GM12878 (cell line): Measurements from ENCODE around the gene FNDC3B. TPM values are rescaled to one million over a fixed set of nuclear protein-coding genes. Genes with fewer than 3 reads are reported as not detected.

Experiments used
- ATAC-seq: fragments of 200-7000 bp; cut with Tn5 transposase; 3 replicates; pipeline ENCODE4 v1.9.1; 2020; ENCODE audit warnings: mild to moderate bottlenecking, moderate library complexity
- BruUV-seq: library from RNA; stranded (reverse); fragments of 400-500 nt; replicated peaks from 2 replicates; lab custom pipeline; 2021; lab: Mats Ljungman, UMichigan
- CTCF ChIA-PET: fragments of 300-600 bp; sonication (Branson Sonifier 250); formaldehyde crosslinking; extraction: SDS; loops from one replicate; lab custom pipeline; 2021; ENCODE audit warnings: inconsistent platforms; lab: Yijun Ruan, JAX
- POLR2A ChIA-PET: fragments of 350-600 bp; formaldehyde crosslinking; extraction: SDS; loops from one replicate; lab custom pipeline; 2021; ENCODE audit warnings: inconsistent platforms; lab: Charles Lee
- RAD21 ChIA-PET: fragments of 300-600 bp; sonication (Branson Sonifier 250); formaldehyde crosslinking; loops from one replicate; lab custom pipeline; 2023; ENCODE audit warnings: antibody characterized with exemption; ENCODE audit not compliant: unreplicated experiment; lab: Charles Lee
- SMC1A ChIA-PET: fragments of 300-600 bp; sonication (Branson Sonifier 250); formaldehyde crosslinking; loops from one replicate; lab custom pipeline; 2023; ENCODE audit not compliant: unreplicated experiment, uncharacterized antibody; lab: Charles Lee
- DNase-seq: peaks from one replicate; pipeline ENCODE4 v3.0.0-alpha.2; 2011; ENCODE audit warnings: low read depth, low spot score
- FAIRE-seq: peaks from 3 replicates; lab custom pipeline; 2011; peaks lifted over from hg19 to GRCh38; lab: Jason Lieb, UNC
- H2AFZ ChIP-seq: 2 replicates; pipeline ENCODE4 v1.6.0; 2011; ENCODE audit warnings: low read depth, low read length, control low read depth; ENCODE audit not compliant: control insufficient read depth
- H3K27ac ChIP-seq: 2 replicates; pipeline ENCODE4 v1.5.1; 2011; ENCODE audit warnings: control low read depth; ENCODE audit not compliant: control insufficient read depth, insufficient read depth
- H3K27me3 ChIP-seq, 2 experiments: replicated peaks in 1 of 2; 2 replicates each; pipeline versions ENCODE4 v1.6.0 to v1.6.1; 2011; ENCODE audit warnings: low read length in 1 of 2; ENCODE audit not compliant: control insufficient read depth in 2 of 2, insufficient read depth in 2 of 2
- H3K36me3 ChIP-seq, 2 experiments: 2 replicates each; pipeline ENCODE4 v1.5.1; 2011; ENCODE audit warnings: low read length in 1 of 2; ENCODE audit not compliant: control insufficient read depth in 2 of 2, insufficient read depth in 2 of 2
- H3K4me1 ChIP-seq: 2 replicates; pipeline ENCODE4 v1.6.1; 2011; ENCODE audit warnings: mild to moderate bottlenecking, low read length, moderate library complexity, mixed read lengths; ENCODE audit not compliant: control insufficient read depth, insufficient read depth
- H3K4me2 ChIP-seq: 2 replicates; pipeline ENCODE4 v1.6.0; 2011; ENCODE audit warnings: control low read depth; ENCODE audit not compliant: control insufficient read depth, insufficient read depth
- H3K4me3 ChIP-seq: fragments of 200-600 bp; sonication (generic); 2 replicates; pipeline ENCODE4 v1.5.1; 2016
- H3K79me2 ChIP-seq: 2 replicates; pipeline ENCODE4 v1.6.0; 2011; ENCODE audit warnings: low read length; ENCODE audit not compliant: control insufficient read depth, insufficient read depth
- H3K9ac ChIP-seq: 2 replicates; pipeline ENCODE4 v1.8.0; 2011; ENCODE audit warnings: low read length, control low read depth, mixed read lengths; ENCODE audit not compliant: control insufficient read depth, insufficient read depth
- H3K9me3 ChIP-seq: replicated peaks from 3 replicates; pipeline ENCODE4 v1.5.1; 2011; ENCODE audit warnings: mild to moderate bottlenecking, low read length; ENCODE audit not compliant: control insufficient read depth, insufficient read depth
- H4K20me1 ChIP-seq: 2 replicates; pipeline ENCODE4 v1.6.0; 2011; ENCODE audit not compliant: control insufficient read depth, insufficient read depth
- EED ChIP-seq: sonication (generic); IDR thresholded peaks from 2 replicates; pipeline ENCODE4 v1.6.1; 2016; ENCODE audit warnings: antibody characterized with exemption, low read depth
- EGR1 ChIP-seq, 2 experiments: IDR thresholded peaks; 1 replicate in 1 of 2; 2 replicates in 1 of 2; pipeline ENCODE4 v1.6.1; 2011 to 2012; ENCODE audit warnings: low read depth in 2 of 2, low read length in 2 of 2, borderline replicate concordance in 1 of 2, mild to moderate bottlenecking in 1 of 2, moderate library complexity in 1 of 2
- FOXK2 ChIP-seq: fragments of 450-650 bp; IDR thresholded peaks from 2 replicates; pipeline ENCODE4 v1.6.1; 2017; ENCODE audit warnings: mild to moderate bottlenecking, moderate library complexity
- GABPA ChIP-seq: IDR thresholded peaks from 2 replicates; pipeline ENCODE4 v1.6.1; 2014; ENCODE audit warnings: antibody characterized with exemption, low read depth, mild to moderate bottlenecking, inconsistent platforms
- HDAC2 ChIP-seq: fragments of 200-600 bp; sonication (generic); IDR thresholded peaks from 2 replicates; pipeline ENCODE4 v1.6.1; 2017
- NFXL1 ChIP-seq: fragments of 450-650 bp; IDR thresholded peaks from 2 replicates; pipeline ENCODE4 v1.6.1; 2017; ENCODE audit warnings: antibody characterized with exemption, mild to moderate bottlenecking, borderline replicate concordance
- SIN3A ChIP-seq: IDR thresholded peaks from 2 replicates; pipeline ENCODE4 v1.6.1; 2012; ENCODE audit warnings: low read depth, low read length, improper control_type of control experiment
- SP1 ChIP-seq: IDR thresholded peaks from one replicate; pipeline ENCODE4 v1.6.1; 2011; ENCODE audit warnings: low read depth, low read length
- SPI1 ChIP-seq: IDR thresholded peaks from 2 replicates; pipeline ENCODE4 v1.6.1; 2011; ENCODE audit warnings: low read depth, mild to moderate bottlenecking, low read length, moderate library complexity, borderline replicate concordance; ENCODE audit not compliant: insufficient read depth
- SREBF2 ChIP-seq: IDR thresholded peaks from 2 replicates; pipeline ENCODE4 v1.6.1; 2012; ENCODE audit warnings: mild to moderate bottlenecking, low read length
- TARDBP ChIP-seq: IDR thresholded peaks from 2 replicates; pipeline ENCODE4 v1.6.1; 2016; ENCODE audit warnings: borderline replicate concordance
- ZSCAN29 ChIP-seq: fragments of 450-650 bp; IDR thresholded peaks from 2 replicates; pipeline ENCODE4 v1.6.1; 2017; ENCODE audit warnings: mild to moderate bottlenecking, moderate library complexity
- WGBS: methylation state at CpG from one replicate; pipeline ENCODE4 v1.1.6; 2016; ENCODE audit warnings: low lambda C conversion rate; ENCODE audit not compliant: insufficient replicate concordance, insufficient coverage; ENCODE audit errors: missing lambda C conversion rate; 5-methylcytosine and 5-hydroxymethylcytosine counted together
- in situ Hi-C: fragments of 300-500 bp; cut with MboI; formaldehyde crosslinking; loops from 9 replicates; pipeline ENCODE4 v1.14.3; 2018; ENCODE audit warnings: mixed read lengths
- intact Hi-C: fragments of 100-400 bp; cut with micrococcal nuclease; formaldehyde crosslinking; loops from one replicate; pipeline ENCODE4 v1.14.2; 2022; ENCODE audit not compliant: unreplicated experiment
- polyA plus RNA-seq, 11 experiments: library from polyadenylated mRNA; depleted of rRNA in 4 of 11; unstranded in 6 of 11; stranded (reverse) in 5 of 11; fragments of >200 nt; fragmentation: Nextera tagmentation in 4 of 11; fragmentation: Illumina TruSeq in 1 of 11; extraction: Ambion mirVana in 4 of 11; extraction: Trizol in 1 of 11; gene quantifications; 1 replicate in 1 of 11; 2 replicates in 10 of 11; pipeline versions ENCODE4 v1.2.1 to v1.2.3, GENCODE V29; 2011 to 2016; ENCODE audit warnings: inconsistent platforms in 2 of 11, missing spikeins in 2 of 11, low read depth in 1 of 11
- total RNA-seq, 4 experiments: library from RNA; depleted of rRNA in 3 of 4; stranded (reverse); fragments of >200 nt in 3 of 4; fragmentation: Illumina TruSeq in 1 of 4; extraction: Trizol in 1 of 4; gene quantifications; 2 replicates each; pipeline versions ENCODE4 v1.2.1 to v1.2.3, GENCODE V29; 2013 to 2021
- TF ChIP-seq, protein P1 (sequence below): IDR thresholded peaks from 2 replicates; pipeline ENCODE4 v1.6.1; 2012; ENCODE audit warnings: mild to moderate bottlenecking, low read depth, low read length
- TF ChIP-seq, protein P2 (sequence below): fragments of 450-650 bp; IDR thresholded peaks from 2 replicates; pipeline ENCODE4 v1.6.1; 2016; ENCODE audit warnings: mild to moderate bottlenecking
- TF ChIP-seq, protein P3 (sequence below): IDR thresholded peaks from 2 replicates; pipeline ENCODE4 v1.6.1; 2011; ENCODE audit warnings: borderline replicate concordance, low read depth, mild to moderate bottlenecking, moderate library complexity, mixed read lengths, low read length; ENCODE audit not compliant: insufficient read depth; ENCODE audit errors: extremely low read length

Gene FNDC3B
- total and polyA plus RNA-seq, 10 of the 15 experiments (the other 5 are each of a cell fraction or from before 2014, with no cell fraction given), result 7.9 to 35.0 (median 18.5) TPM

DNA sequence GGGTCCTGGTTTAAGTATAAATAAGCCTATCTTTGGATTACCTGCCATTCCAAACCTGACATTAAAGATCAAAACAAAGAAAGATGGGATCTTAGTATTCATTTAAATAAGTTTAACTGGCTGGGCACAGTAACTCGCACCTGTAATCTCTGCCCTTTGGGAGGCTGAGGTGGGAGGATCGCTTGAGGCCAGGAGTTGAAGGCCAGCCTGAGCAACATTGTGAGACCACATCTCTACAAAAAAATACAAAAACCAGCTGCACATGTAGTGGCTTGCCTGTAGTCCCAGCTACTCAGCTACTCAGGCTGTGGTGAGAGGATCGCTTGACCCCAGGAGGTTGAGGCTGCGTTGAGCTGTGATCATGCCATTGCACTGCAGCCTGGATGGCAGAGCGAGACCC is 176.9 kb downstream of the FNDC3B start:
- H3K36me3 ChIP-seq, result no peaks in the 10 kb centered on the region; a peak in 1 of 4 replicates
- ATAC-seq, result no peak
- SMC1A ChIA-PET, result interaction anchor here (1.4 to 3.2 kb wide), 5 partner anchors 31 to 116 kb away, joined by 3 to 13 read pairs (median 6); no protein-coding TSS in a partner anchor
- no peaks in the 10 kb centered on the region for H3K27me3 ChIP-seq
- no peaks in the 10 kb centered on the region for H3K9me3 ChIP-seq
- no peak overlapping the region for H3K27ac ChIP-seq
- POLR2A ChIA-PET, result interaction anchor here (1.7 kb wide), 1 partner anchor 34 kb away, joined by 6 read pairs; no protein-coding TSS in a partner anchor
- no peaks in the 10 kb centered on the region for H4K20me1 ChIP-seq
- DNase-seq, result no peak
- H3K4me1 ChIP-seq, result peaks cover 39% of the 10 kb centered on the region
- no peak overlapping the region for H2AFZ ChIP-seq
- peaks cover 35% of the 10 kb centered on the region for H3K79me2 ChIP-seq
- no peak overlapping the region for H3K9ac ChIP-seq
- H3K4me3 ChIP-seq, result no peak overlapping the region
- no peak for TF ChIP-seq TARDBP
- TF ChIP-seq SREBF2, result no peak
- TF ChIP-seq, protein P1, sequence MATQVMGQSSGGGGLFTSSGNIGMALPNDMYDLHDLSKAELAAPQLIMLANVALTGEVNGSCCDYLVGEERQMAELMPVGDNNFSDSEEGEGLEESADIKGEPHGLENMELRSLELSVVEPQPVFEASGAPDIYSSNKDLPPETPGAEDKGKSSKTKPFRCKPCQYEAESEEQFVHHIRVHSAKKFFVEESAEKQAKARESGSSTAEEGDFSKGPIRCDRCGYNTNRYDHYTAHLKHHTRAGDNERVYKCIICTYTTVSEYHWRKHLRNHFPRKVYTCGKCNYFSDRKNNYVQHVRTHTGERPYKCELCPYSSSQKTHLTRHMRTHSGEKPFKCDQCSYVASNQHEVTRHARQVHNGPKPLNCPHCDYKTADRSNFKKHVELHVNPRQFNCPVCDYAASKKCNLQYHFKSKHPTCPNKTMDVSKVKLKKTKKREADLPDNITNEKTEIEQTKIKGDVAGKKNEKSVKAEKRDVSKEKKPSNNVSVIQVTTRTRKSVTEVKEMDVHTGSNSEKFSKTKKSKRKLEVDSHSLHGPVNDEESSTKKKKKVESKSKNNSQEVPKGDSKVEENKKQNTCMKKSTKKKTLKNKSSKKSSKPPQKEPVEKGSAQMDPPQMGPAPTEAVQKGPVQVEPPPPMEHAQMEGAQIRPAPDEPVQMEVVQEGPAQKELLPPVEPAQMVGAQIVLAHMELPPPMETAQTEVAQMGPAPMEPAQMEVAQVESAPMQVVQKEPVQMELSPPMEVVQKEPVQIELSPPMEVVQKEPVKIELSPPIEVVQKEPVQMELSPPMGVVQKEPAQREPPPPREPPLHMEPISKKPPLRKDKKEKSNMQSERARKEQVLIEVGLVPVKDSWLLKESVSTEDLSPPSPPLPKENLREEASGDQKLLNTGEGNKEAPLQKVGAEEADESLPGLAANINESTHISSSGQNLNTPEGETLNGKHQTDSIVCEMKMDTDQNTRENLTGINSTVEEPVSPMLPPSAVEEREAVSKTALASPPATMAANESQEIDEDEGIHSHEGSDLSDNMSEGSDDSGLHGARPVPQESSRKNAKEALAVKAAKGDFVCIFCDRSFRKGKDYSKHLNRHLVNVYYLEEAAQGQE, result no peak
- TF ChIP-seq NFXL1, result no peak
- TF ChIP-seq GABPA, result no peak
- TF ChIP-seq SIN3A, result no peak
- TF ChIP-seq EGR1 (IDR thresholded peaks at IDR 0.05; ENCODE audit: borderline replicate concordance in 1 of 2, low read depth in 2 of 2, low read length in 2 of 2), result no peak
- no peak for TF ChIP-seq EED
- no peak for TF ChIP-seq SP1
- TF ChIP-seq FOXK2, result no peak
- no peak for TF ChIP-seq HDAC2
- no peak for TF ChIP-seq SPI1
- TF ChIP-seq ZSCAN29, result no peak
- TF ChIP-seq, protein P2, sequence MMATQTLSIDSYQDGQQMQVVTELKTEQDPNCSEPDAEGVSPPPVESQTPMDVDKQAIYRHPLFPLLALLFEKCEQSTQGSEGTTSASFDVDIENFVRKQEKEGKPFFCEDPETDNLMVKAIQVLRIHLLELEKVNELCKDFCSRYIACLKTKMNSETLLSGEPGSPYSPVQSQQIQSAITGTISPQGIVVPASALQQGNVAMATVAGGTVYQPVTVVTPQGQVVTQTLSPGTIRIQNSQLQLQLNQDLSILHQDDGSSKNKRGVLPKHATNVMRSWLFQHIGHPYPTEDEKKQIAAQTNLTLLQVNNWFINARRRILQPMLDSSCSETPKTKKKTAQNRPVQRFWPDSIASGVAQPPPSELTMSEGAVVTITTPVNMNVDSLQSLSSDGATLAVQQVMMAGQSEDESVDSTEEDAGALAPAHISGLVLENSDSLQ, result no peak
- TF ChIP-seq, protein P3, sequence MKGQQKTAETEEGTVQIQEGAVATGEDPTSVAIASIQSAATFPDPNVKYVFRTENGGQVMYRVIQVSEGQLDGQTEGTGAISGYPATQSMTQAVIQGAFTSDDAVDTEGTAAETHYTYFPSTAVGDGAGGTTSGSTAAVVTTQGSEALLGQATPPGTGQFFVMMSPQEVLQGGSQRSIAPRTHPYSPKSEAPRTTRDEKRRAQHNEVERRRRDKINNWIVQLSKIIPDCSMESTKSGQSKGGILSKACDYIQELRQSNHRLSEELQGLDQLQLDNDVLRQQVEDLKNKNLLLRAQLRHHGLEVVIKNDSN, result no peak
- in situ Hi-C loops (no loop called here), intact Hi-C loops (no loop called here)
- RAD21 ChIA-PET, result no interaction called here
- CTCF ChIA-PET, result interaction anchor here (1.1 kb wide), 1 partner anchor 33 kb away, joined by 4 read pairs; no protein-coding TSS in a partner anchor
- H3K4me2 ChIP-seq, result no peak overlapping the region
- FAIRE-seq, result no peak
- 93% methylated on average over 5 of the region's 5 CpGs for WGBS
- BruUV-seq, result no TSS peak
